CD4-positive, alpha-beta T cell treated with Interleukin-2 at 100 ng/mL for 4 hours (primary cell): ENCODE data around the gene ETNK1.
"Not testable (repeated sequence)": the region's sequence is repeated elsewhere in the genome, so short reads cannot be mapped to it uniquely, and the experiment has no call there.

Experiments used
- DNase-seq: peaks from one replicate; pipeline ENCODE4 v3.0.0-alpha.2; 2020; ENCODE audit warnings: low spot score

The ETNK1 gene

DNA sequence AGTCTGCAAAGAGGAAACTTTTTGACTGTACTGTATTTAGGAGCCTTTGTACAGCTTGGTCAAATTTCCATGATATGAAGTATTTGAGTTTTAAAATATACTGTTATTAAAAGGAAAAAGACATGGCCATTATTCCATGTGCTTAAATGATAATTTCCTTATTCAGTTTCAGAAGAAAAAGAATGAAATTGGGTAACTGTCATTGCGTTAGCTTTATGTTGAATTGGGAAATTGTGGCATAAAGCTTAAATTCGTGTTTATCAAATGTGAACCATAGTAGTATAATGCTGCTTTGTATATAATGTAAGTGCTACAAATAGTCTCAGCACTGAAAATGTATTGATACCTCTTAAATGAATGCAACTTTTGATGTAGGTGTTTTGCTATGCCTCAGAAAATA lies 64.9 kb downstream of the ETNK1 start:
- no peak for DNase-seq

DNA sequence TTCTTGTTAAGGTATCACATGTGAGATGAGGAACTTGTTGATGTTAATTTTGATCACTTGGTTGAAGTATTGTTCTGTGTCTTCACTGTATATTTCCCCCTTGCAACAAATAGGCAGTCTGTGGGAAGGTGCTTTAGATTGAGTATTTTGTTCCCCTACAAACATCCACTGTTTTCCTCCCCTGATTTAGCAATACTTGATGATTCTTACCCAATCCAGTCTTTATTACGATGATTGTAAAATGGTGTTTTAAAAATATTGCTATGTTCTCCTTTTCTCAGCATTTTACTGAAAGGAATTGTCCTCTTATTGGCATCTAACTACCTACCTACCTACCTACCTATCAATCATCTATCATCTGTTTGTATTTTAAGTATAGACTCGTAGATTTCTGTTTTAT lies 66.3 kb downstream of the ETNK1 start:
- no peak for DNase-seq

DNA sequence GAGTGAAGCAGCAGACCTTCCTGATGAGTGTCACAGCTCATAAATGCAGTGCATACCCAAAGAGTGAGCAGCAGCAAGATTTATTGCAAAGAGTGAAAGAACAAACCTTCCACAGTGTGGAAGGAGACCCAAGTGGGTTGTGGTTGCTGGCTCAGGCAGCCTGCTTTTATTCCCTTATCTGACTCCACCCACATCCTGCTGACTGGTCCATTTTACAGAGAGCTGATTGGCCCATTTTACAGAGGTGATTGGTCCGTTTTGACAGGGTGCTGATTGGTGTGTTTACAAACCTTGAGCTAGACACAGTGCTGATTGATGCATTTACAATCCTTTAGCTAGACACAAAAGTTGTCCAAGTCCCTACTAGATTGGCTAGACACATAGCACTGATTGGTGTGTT lies 67.5 kb downstream of the ETNK1 start:
- not testable (repeated sequence) for DNase-seq

DNA sequence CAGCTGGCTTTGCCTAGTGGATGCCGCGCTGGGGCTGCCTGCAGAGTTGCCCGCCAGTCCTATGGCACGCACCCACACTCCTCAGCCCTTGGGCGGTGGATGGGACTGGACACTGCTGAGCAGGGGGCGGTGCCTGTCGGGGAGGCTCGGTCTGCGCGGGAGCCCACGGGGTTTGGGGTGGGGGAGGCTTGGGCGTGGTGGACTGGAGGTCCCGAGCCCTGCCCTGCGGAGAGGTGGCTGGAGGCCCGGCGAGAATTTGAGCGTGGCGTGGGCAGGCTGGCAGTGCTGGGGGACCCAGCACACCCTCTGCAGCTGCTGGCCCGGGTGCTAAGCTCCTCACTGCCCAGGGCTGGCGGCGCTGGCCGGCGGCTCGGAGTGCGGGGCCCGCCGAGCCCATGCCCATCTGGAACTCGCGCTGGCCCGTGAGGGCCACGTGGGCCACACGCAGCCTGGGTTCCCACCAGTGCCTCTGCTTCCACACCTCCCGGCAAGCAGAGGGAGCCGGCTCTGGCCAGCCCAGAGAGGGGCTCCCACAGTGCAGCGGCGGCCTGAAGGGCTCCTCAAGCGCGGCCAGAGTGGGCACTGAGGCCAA lies 68.1 kb downstream of the ETNK1 start:
- no peak for DNase-seq

DNA sequence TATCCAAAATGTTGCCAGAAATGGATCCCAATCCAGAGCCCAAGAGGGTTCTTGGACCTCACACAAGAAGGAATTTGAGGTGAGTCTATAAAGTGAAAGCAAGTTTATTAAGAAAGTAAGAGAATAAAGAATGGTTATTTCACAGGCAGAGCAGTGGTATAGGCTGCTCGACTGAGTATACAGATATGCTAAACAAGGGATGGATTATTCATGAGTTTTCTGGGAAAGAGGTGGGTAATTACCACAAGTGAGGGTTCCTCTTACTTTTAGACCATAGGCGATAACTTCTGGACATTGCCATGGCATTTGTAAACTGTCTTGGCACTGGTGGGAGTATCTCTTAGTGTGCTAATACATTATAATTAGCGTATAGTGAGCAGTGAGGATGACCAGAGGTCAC lies 73.6 kb downstream of the ETNK1 start:
- DNase-seq, result no peak

DNA sequence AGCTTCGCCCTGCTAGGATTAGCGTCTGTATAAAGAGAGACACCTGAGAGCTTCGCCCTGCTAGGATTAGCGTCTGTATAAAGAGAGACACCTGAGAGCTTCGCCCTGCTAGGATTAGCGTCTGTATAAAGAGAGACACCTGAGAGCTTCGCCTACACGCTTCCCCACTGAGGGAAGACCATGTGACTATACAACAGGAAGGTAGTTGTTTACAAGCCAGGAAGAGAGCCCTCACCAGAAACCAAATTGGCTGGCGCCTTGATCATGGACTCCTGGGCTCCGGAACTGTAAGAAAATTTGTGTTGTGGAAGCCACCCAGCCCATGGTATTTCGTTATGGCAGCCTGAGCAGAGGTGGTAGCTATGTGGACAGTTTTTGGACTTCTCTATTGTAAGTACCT lies 74.7 kb downstream of the ETNK1 start:
- not testable (repeated sequence) for DNase-seq

DNA sequence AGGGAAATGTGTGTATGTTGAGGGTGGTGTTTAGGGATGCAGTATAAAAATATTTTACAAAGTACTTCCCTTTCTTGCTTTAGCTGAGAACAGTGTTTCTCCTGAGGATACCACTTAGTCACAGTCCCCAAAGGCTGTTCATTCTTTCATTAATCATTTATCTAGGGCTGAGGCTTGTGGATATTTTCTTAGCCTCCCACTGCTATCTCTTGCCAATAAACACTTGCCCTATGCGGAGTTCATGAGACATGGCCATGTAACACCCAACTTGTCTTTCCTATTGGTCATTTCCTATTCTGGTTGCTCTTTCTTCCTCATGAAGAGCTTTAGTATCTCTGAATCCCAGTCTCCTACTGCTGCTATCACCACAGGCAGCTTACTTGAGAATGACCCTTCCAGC lies 75.1 kb downstream of the ETNK1 start:
- no peak for DNase-seq

DNA sequence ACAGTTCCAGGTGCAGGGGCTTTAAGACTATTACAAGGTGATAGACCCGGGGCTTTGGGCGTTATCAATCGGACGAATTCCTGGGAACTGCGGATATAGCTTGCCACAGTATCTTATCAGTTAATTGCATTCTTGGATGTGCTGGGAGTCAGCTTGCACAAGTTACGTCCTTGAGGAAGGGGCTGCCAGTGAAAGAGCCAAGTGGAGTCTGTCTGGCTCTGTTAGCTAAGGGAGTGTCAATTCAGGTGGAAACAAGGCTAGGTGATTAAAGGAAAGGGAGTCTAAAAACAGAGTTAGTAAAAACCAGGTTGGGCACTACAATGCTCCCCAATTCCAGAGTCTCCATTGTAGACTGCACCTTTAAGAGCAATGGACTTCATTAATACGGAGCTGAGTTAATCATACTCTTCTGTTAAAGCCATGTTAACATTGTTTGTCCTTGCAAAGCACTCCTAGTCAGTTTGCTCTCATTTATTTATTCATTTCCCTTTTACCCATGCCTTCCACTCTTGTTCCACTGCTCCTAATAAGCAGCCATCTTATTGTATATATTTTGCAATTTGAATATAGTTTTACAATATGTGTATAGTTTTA lies 76.3 kb downstream of the ETNK1 start:
- not testable (repeated sequence) for DNase-seq

DNA sequence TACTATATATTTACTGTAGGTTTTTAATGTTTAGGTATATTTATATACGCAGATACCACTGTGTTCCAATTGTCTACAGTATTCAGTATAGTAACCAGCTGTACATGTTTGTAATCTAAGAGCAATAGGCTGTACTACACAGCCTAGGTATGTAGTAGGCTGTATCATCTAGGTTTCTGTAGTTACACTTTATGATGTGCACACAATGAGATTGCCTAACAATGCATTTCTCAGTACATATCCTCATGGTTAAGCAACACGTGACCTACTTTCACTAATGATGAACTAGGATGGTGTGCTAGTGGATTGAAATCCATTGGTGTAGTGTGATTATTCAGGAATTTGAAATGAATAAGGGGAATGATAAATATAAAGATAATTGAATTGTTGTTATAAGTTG lies 77.7 kb downstream of the ETNK1 start:
- DNase-seq, result no peak

DNA sequence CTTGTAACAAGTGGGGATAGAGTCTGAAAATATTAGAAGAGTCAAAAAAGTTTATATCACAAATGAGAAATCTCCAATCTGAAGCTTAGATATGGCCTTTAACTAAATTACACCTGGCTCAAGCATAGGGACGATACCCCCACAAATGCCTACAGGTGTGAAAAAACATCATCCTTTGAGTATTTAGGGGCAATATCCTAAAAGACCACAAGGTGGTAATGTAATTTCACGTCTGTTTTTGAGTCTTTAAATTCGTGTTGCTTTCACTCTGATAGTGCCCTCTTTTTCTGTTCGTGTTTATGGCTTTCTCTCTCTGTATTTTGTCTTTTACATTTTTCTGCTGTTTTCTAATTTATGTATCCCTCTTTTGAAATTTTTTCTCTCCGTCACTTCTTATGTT lies 84.3 kb downstream of the ETNK1 start:
- DNase-seq, result no peak

DNA sequence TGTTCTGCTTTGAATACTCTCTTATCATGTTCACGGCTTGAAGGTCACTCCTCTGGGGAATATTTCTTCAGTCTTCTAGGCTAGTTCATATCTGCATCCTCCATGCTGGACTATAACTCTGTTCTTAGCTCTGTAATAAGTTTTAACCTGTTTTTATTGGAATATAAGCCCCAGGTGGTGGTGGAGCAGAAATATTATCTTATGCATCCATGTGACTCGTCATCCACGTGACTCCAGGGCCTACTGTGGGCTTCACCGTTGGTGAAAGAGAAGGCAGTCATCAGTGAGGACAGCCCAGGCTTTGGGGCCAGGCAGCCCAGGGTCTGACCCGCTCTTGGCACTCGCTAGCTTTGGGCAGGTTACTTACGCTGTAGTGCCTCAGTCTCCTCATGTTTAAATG lies 87.1 kb downstream of the ETNK1 start:
- DNase-seq, result no peak

DNA sequence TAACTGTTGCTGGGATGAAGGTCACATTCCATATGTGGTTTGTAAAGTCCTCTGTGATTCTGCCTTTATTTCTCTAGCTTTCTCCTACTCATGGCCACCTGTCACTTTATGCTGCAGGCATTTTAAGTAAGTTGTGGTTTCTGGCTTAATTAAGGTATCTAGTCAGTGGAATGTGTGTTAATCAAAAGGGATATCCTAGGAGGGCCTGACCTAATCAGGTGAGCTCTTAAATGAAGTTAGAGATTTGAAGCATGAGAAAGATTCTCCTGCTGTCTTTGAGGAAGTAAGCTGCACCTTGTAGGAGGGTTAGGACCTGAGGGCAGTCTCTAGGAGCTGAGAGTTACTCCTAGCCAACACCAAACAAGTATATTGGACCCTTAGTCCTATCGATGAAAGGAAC lies 90.3 kb downstream of the ETNK1 start:
- DNase-seq, result no peak

DNA sequence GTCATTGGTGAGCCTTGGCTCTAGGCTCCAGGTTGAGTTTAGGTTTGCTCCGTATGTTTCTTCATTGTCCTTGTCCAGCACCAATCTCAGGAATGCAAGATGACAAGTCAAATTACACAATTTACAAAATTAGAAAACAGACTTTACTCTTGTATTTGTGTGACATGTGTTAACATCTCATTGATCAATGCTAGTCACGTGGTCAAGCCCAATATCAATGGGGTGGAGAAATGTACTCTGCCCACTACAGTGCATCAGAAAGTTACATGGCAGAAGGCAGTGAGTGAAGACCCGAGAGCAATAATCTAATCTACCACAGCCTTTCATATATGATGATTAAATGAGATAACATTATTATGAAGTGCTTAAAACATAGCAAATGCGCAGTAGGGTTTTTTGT lies 94.8 kb downstream of the ETNK1 start:
- no peak for DNase-seq

DNA sequence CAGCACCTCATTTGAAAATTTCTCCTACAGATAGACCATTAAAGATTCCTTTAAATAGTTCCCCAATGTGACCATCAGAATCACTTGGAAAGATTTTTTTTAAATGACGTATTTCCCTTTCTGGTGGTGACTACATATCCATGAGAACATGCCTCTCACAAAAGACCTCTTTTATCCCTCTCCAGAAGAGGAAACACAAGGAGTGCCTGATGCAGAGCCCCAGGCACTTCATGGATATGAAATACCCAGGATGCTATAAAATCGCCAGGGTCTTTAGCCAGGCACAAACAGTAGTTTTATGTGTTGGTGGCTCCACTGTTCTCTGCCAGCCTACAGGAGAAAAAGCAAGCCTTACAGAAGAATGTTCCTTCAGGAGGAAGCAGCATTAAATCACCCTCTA lies 97.1 kb downstream of the ETNK1 start:
- no peak for DNase-seq

DNA sequence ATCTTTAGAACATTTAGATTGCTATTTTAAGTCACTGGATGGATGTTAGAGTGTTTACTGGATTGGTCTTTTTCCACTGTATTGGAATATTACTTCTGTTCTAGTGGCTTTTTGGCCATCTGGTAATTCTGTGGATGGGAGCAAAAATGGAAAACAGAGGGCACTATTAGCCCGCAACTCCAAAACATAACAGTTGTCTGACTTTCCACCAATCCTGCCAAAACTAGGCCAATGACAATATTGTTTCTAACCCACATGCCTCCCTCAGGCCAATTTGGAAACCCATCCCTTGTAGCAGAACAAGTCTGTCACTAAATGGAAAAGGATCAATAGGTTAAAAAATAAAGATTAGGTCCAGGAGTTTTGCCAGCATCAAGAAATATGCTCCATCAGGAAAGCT lies 97.8 kb downstream of the ETNK1 start:
- DNase-seq, result no peak

DNA sequence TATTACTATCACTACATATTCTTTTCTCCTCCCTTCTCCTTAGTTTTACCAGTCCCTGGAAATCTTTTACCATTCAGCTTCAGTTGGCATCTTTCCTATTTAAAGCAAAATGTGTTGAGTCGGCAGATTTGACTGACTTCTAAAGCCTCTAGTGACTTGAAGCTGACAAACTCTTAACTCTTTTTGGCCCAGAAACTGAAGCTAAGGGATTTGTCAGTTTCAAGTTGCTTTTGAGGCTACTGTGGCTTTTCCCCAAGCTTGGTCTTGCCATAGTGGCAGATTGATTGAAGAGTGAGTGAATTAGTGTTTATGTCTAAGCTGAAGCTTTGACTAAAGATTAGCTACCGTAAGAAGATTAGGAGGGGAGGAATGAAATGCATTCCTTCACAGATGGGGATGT lies 104.0 kb downstream of the ETNK1 start:
- DNase-seq, result no peak

DNA sequence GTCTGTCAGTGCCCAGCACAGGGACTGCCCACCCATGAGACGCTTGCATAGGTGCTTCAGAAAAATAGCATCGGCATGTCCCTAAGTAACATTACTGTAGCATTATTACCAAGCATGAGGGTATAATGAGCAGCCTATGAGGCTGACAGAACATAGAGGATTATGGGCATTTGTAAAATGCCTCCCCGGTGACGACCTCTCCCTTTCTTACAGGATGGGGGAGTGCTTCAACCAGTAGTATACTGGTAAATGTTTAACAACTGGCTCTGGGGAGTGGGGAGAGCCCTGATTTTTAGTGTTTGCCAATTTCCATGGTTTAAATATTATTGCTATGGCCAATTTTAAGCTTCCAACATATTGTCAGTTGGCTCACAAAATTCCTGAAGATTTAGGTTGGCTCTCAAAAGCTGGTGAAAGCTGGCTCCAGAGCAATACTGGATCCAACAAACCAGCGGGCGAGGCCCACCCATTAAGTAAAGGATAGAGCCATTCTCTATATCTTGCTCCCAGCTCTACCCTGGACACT lies 104.5 kb downstream of the ETNK1 start:
- DNase-seq, result no peak

DNA sequence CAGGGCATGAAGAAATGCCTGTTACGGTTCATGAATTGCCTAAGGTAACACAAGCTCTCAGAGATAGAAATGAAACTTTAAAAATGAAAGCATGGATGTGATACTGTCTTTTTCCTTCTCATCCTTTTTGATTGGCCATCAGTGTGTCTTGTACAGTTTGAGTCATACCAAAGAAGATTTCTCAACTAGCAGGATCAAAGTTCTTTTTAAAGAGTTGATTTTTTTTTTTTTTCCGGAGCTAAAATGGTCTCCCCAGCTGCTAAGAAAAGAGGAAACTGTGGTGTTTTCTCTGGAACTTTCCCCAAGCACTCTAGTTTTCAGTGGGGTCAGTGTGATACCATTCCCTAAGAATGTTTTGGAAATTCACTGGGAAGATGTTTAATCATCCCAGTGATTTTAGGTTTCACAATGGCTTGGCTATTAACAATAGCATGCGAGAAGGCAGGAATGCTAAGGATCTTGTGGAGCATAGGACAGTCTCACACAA lies 105.0 kb downstream of the ETNK1 start:
- DNase-seq, result no peak

DNA sequence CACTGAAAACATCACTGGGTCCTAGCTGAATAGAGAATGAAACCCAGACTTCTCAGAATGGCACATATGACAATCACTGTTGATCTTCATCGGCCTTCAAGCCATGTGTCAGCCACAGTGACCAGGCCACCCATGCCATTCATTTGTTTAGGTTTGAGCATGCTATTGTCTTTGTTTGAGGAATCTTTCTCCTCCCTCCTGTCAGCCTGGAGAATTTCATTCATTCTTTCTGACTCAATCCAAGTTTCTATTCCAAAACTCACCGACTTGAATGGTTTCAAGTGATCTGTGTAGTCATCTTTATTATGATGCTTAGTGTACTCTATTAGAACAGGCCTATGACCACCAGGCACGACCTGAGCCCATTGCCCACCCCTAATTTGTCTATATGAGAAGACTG lies 106.3 kb downstream of the ETNK1 start:
- no peak for DNase-seq

DNA sequence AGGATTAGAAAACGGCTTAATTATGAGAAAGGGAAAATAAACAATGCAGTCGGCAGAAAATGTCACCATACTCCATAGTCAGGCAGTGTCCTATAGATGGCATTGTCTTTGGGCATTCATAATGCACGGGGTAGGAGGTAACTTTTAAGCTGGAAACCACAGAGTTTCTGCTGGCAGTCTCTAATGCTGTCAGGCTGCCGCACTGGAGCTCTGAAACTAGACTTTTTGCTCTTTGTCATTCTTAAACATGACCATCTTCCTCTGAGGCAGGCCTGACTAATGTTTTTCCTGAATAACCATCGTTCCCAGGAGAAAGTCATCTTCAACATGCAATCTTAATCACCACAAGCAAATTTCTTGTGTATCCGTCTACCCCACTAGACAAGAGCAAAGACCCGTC lies 108.8 kb downstream of the ETNK1 start:
- DNase-seq, result no peak

DNA sequence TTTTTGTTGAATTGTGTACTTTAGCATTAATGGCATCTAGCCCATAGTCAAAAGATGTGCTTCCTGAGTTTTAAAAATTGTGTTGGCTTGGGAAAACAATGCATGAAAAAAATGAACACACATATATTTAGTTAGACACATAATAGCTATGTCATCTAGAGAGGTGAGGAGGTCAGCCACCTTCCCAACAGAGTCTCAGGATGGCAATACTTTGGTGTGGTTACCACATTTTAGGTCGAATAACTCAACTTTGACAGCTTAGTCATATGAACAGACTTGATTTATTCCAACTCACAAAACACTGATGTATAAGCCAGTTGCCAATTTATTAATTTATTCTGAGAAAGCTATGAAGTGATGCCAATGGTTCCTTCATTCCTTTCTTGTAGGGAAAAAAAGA lies 114.0 kb downstream of the ETNK1 start:
- DNase-seq, result no peak
